Measurements from ENCODE around the gene MST1. TPM values are rescaled to one million over a fixed set of nuclear protein-coding genes. Genes with fewer than 3 reads are reported as not detected.

MST1 gene
- total RNA-seq = 10 to 100 TPM; 12.9 to 24.7 (median 17.4) TPM

DNA sequence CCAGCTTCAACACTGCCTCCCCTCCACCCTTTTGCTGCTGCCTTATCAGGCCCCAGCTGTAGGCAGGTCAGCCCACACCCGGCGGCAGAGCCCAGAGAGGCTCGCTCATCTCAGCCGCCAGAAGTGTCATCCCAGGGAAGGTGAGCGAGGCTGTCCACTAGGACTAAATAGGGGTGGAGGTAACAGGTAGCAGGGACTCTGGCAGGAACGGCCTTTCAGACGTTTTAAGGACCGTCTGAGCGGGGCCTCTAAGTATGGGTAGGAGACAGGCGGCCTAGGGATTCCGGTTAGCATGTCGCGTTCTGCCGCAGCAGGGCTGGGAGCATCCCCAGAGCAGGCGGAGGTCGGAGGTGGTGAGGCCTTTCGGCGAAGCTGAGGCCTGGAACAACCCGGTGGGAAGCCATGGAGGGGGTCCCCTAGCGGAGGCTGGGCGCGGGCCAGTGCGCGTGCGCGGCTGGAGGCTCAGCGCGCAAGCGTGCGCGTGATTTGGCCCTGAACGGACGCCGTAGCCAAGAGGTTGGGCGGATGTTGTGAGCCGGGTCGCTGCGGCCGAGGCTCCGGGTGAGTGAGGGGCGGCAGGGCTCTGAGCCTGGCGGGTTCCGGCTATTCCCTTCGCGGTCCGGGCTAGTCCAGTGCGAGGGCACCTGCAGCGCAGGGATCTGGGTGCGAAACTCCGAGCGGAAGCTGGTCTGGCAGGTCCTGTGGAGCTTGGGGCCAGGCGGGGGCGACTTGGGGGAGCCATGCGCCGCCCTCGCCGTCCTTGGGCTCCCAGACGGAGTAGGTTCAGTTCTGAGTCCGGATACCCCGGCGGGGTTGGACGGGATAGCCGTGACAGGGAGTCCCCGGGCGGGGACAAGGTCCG is at the start of gene MST1, which contains the start of gene RNF123:
TSS of gene MST1 (minus strand) at position 429 of the 862 bp plus-strand sequence. CDS start 783 bp downstream, outside the sequence.
TSS of gene RNF123 (plus strand) at position 512 of the 862 bp plus-strand sequence. CDS start 1,609 bp downstream, outside the sequence.
- peak within 1 kb of the TSS; percentile 87 for H3K4me3 ChIP-seq (ENCODE audit: low read depth, poor library complexity, severe bottlenecking)
- TF ChIP-seq, protein P1, sequence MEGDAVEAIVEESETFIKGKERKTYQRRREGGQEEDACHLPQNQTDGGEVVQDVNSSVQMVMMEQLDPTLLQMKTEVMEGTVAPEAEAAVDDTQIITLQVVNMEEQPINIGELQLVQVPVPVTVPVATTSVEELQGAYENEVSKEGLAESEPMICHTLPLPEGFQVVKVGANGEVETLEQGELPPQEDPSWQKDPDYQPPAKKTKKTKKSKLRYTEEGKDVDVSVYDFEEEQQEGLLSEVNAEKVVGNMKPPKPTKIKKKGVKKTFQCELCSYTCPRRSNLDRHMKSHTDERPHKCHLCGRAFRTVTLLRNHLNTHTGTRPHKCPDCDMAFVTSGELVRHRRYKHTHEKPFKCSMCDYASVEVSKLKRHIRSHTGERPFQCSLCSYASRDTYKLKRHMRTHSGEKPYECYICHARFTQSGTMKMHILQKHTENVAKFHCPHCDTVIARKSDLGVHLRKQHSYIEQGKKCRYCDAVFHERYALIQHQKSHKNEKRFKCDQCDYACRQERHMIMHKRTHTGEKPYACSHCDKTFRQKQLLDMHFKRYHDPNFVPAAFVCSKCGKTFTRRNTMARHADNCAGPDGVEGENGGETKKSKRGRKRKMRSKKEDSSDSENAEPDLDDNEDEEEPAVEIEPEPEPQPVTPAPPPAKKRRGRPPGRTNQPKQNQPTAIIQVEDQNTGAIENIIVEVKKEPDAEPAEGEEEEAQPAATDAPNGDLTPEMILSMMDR (IDR thresholded peaks at IDR 0.05) = no peak
- TF ChIP-seq POLR2A (IDR thresholded peaks at IDR 0.05) = no peak
- WGBS, 2 donors = 1% methylated on average over 47 to 51 of the region's 66 CpGs
- intact Hi-C loops (cut with DNase I; ENCODE audit: low total_unique reads) = no loop called here
- peak; percentile 76 to 97 for DNase-seq (ENCODE audit: low spot score in 2 of 2)

DNA sequence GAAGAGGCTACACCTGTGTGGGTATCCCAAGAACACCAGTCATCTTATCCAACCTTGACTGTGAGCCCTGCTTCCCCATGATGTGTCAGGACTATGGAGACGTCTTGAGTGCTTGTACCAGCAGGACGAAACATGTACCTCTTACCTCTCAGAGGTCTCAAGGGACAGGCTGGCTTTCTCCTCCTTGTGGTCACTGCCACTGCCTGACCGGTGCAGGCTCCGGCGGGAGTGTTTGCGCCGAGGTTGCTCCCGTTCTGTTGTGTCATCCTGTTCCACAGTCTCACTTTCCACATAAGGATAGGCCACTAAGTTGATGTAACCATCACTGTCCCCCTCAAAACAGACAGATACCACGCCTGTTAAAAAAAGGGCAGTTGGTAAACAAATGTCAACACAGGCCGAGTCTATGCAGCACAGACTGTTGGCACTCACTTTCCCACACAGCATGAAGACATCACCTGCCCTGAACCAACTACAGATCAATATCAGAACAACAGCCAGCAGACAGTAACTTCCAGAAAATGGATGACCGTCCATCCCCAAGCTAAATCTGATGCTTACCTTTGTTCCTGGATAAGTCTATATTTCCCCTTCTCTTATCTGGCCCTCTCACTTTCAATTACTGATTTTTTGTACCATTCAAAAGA is 48.9 kb upstream of the MST1 start:
- 95 to 97% methylated on average over 11 of the region's 11 CpGs for WGBS, 2 donors
- TF ChIP-seq POLR2A (IDR thresholded peaks at IDR 0.05) = no peak
- TF ChIP-seq, protein P1 (IDR thresholded peaks at IDR 0.05) = no peak
- peak in 1 of 2 donors; percentile 56 for DNase-seq (ENCODE audit: low spot score in 2 of 2)
- H3K4me3 ChIP-seq (ENCODE audit: low read depth, poor library complexity, severe bottlenecking) = no peak overlapping the region
- intact Hi-C loops (cut with DNase I; ENCODE audit: low total_unique reads) = no loop called here

DNA sequence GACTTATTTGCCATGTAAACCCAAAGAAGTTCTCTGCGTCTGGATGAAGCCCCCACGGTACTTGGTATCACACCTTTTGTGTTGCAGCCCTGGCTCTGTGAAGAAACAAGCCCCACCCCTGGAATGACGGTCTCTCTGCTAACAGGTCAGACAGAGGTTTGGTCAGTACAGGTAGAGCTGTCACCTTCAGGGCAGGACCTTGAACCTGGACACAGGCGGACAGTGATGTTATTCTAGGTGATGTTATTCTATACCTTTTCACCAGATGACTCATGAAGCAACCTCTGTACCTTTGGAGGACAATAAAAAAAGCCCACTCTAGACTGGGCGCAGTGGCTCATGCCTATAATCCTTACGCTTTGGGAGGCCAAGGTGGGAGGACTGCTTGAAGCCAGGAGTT is 45.5 kb upstream of the MST1 start:
- H3K4me3 ChIP-seq (ENCODE audit: low read depth, poor library complexity, severe bottlenecking) = no peak overlapping the region
- intact Hi-C loops (cut with DNase I; ENCODE audit: low total_unique reads) = no loop called here
- TF ChIP-seq POLR2A (IDR thresholded peaks at IDR 0.05) = no peak
- TF ChIP-seq, protein P1 (IDR thresholded peaks at IDR 0.05) = no peak
- DNase-seq (ENCODE audit: low spot score in 2 of 2) = peak in 1 of 2 donors; percentile 37
- 95 to 98% methylated on average over 6 of the region's 6 CpGs for whole genome bisulfite sequencing, 2 donors

DNA sequence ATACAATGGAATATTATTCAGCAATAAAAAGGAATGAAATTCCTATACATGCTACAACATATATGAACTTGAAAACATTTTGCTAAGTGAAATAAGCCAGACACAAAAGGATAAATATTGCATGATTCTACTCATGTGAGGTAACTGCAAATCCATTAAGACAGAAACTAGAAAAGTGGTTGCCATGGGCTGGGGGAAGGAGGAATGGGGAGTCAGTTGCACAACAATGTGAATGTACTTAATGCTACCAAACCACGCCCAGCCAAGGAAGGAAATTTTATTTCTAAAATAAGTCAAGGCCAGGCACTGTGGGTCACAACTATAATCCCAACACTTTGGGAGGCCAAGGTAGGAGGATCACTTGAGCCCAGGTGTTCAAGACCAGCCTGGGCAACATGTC is 44.3 kb upstream of the MST1 start:
- H3K4me3 ChIP-seq (ENCODE audit: low read depth, poor library complexity, severe bottlenecking) = no peak overlapping the region
- TF ChIP-seq, protein P1 (IDR thresholded peaks at IDR 0.05) = no peak
- no peak for TF ChIP-seq POLR2A (IDR thresholded peaks at IDR 0.05)
- DNase-seq (ENCODE audit: low spot score in 2 of 2) = peak in 1 of 2 donors; percentile 42
- WGBS, 2 donors = 83 to 100% methylated on average over 1 of the region's 1 CpG
- intact Hi-C loops (cut with DNase I; ENCODE audit: low total_unique reads) = no loop called here

DNA sequence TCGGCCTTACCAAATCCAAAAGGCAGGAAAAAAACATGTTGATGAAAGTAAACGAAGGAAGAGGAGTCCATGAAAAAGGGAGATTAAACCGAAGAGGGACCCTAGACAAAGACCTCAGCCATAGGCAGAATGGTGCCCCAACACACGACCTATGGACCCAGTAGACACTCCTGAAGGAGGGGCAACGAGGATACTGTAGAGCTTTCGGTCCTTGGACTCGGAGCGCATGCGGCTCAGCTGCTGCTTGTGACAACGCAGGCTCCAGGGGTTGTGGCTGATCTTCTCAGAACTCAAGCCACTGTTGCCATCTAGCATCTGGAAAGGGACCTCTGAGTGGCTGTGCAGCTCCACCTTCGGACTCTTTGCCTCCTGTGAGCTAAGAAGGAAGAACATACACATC is 43.3 kb upstream of the MST1 start:
- DNase-seq (ENCODE audit: low spot score in 2 of 2) = peak in 1 of 2 donors; percentile 74
- intact Hi-C loops (cut with DNase I; ENCODE audit: low total_unique reads) = no loop called here
- 91% methylated on average over 11 of the region's 11 CpGs for WGBS, 2 donors
- TF ChIP-seq POLR2A (IDR thresholded peaks at IDR 0.05) = no peak
- H3K4me3 ChIP-seq (ENCODE audit: low read depth, poor library complexity, severe bottlenecking) = no peak overlapping the region
